ENCODE data around the gene IRAG1.

DNA sequence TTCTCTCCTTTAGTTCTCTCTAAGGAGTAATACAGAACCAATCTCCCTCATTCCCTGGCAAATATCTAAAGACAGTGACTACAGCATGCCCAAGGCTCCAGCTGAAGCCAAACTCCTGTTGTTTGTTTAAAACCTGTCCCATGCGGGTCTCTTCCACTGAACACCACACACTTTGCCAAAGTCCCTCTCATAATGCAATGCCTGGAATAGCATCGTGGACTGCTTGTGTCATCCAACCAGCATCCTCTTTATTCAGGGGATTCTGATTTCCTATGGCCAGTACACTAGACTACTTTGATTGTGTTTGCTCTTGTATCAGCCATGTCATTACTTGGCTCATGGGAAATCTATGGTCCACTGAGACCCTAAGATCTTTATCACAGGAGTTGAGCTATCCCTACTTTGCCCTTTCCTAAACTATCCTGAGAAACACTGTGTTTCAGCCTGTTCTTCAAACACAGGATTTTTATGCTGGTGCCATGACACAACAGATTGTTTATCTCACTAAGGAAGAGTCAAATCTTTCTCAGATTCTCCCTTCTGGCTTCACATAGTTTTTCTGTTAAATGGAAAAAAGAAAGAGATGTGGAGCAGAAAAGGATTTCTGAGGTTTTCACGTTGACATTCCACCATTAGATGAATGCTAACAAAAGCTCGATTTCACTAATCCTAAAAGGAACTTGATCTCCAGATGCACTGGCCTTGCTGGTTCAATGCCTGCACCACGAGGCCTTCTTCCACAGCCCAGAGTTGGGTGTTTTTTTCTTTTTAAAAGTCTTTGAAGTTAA, 15.9 kb upstream of the IRAG1 start:
- TF ChIP-seq POLR2A (IDR thresholded peaks at IDR 0.05; ENCODE audit: low read length): no peak
- TF ChIP-seq GATA1 (IDR thresholded peaks at IDR 0.05; ENCODE audit: low read depth, low read length): no peak

Data from erythroblast (primary cell).